Activated CD4-positive, alpha-beta T cell treated with anti-CD3 and anti-CD28 coated beads, Interleukin-2, amount 10 ng/mL, durations not matched to agents 24 days and 14 days (primary cell): ENCODE data around the gene OR51T1. TPM values are rescaled to one million over a fixed set of nuclear protein-coding genes. Genes with fewer than 3 reads are reported as not detected.

ENCODE experiments used
- DNase-seq: peaks from one replicate; pipeline ENCODE4 v3.0.0; 2022
- H3K27ac Mint-ChIP-seq: one replicate; pipeline ENCODE4 v1.8.0; 2022; ENCODE audit warnings: mild to moderate bottlenecking, mixed read lengths
- H3K27me3 Mint-ChIP-seq: one replicate; pipeline ENCODE4 v1.8.0; 2022; ENCODE audit warnings: mixed read lengths
- H3K36me3 Mint-ChIP-seq: one replicate; pipeline ENCODE4 v1.8.0; 2022; ENCODE audit warnings: low read depth, mild to moderate bottlenecking, mixed read lengths
- H3K4me1 Mint-ChIP-seq: one replicate; pipeline ENCODE4 v1.8.0; 2021; ENCODE audit warnings: mixed read lengths
- H3K4me3 Mint-ChIP-seq: one replicate; pipeline ENCODE4 v1.8.0; 2022; ENCODE audit warnings: mild to moderate bottlenecking, moderate library complexity, mixed read lengths
- H3K9me3 Mint-ChIP-seq: one replicate; pipeline ENCODE4 v1.8.0; 2021; ENCODE audit warnings: mixed read lengths
- intact Hi-C: fragments of 100-400 bp; cut with micrococcal nuclease; formaldehyde crosslinking; loops from one replicate; pipeline ENCODE4 v1.15.1; 2023
- total RNA-seq: library from RNA; stranded (reverse); gene quantifications from 2 replicates; pipeline ENCODE4 v1.2.3, GENCODE V29; 2022

OR51T1 gene
- total RNA-seq, 1 donor from 2014 or later = not detected

DNA sequence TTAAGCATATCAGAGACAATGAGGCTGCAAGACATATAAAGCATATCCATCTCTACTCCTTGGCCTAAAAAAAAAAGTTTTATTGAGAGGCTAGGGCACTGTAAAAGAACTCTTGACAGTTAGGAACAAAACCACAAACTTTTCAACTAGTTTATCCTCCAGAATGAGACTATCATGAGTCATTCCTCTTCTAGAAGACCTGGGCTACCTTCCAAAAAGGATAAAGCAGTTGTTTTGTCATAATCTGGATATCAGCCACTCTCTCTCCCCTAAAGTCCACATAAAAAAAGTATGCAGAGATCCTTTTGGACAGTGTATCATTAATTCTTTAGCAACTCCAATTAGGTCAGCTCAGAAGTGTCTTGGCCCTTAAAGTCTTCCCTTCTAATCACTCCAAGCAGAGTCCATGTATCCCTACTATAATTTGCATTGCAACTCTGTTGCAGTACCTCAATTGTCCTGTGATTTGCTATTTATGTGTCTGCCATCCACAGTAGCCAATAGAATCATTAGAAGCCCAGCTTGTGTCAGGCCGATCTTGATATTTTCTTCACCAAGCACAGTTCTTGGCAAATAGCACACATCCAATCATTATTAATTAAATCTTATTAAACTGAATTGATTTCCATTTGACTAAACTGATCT is 10.4 kb downstream of the OR51T1 start:
- no peak overlapping the region for H3K4me3 Mint-ChIP-seq
- H3K36me3 Mint-ChIP-seq = no peaks in the 10 kb centered on the region
- no peaks in the 10 kb centered on the region for H3K9me3 Mint-ChIP-seq
- H3K4me1 Mint-ChIP-seq = no peaks in the 10 kb centered on the region
- H3K27ac Mint-ChIP-seq = no peak overlapping the region
- no peaks in the 10 kb centered on the region for H3K27me3 Mint-ChIP-seq
- intact Hi-C loops = no loop called here
- no peak for DNase-seq

GRCh38 chr11:4903484-4903883 is 21.8 kb downstream of the OR51T1 start, which contains the start of gene OR51A7:
Gene OR51A7, plus strand, starts transcription at chr11:4903783. Its CDS starts 3,587 bp downstream, at chr11:4907370.
- no peaks in the 10 kb centered on the region for H3K36me3 Mint-ChIP-seq
- H3K4me1 Mint-ChIP-seq = no peaks in the 10 kb centered on the region
- no peak within 1 kb of the TSS for H3K4me3 Mint-ChIP-seq
- intact Hi-C loops = no loop called here
- DNase-seq = no peak
- no peaks in the 10 kb centered on the region for H3K27me3 Mint-ChIP-seq
- H3K27ac Mint-ChIP-seq = no peak within 1 kb of the TSS
- no peaks in the 10 kb centered on the region for H3K9me3 Mint-ChIP-seq

GRCh38 chr11:4916581-4916980 is 34.9 kb downstream of the OR51T1 start:
- Mint-ChIP-seq H3K36me3 (no peaks in the 10 kb centered on the region), H3K4me1 (no peaks in the 10 kb centered on the region), H3K27ac (no peak overlapping the region), H3K4me3 (no peak overlapping the region), H3K9me3 (no peaks in the 10 kb centered on the region), H3K27me3 (peaks cover under 1% of the 10 kb centered on the region)
- no peak for DNase-seq
- intact Hi-C loops = no loop called here

DNA sequence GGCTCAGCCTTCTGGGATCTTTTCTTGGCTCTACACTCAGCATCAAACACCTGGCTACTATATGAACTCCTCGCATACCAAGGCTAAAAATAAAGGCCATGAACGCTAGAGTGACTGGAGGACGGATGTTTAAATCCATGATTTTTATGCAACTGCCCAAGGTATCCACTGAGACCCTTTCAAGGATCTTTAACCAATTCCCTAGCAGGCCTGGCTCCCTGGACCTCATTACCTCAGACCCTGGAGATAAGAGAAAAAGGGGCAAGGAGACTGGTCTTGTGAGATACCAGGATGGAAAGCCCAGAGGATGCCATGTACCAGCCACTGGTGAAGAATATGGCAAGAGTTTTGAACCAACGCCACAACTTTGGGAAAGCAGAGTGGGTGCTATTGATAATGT is 37.5 kb downstream of the OR51T1 start, which contains the start of gene OR51G2:
TSS of gene OR51G2 (minus strand) at position 101 of the 400 bp plus-strand sequence. CDS start 3,687 bp downstream, outside the sequence.
- Mint-ChIP-seq H3K4me1 (no peaks in the 10 kb centered on the region), H3K36me3 (no peaks in the 10 kb centered on the region), H3K4me3 (no peak within 1 kb of the TSS), H3K27ac (no peak within 1 kb of the TSS), H3K9me3 (no peaks in the 10 kb centered on the region), H3K27me3 (no peaks in the 10 kb centered on the region)
- no peak for DNase-seq
- intact Hi-C loops = no loop called here

- no peaks in the 10 kb centered on the region for H3K9me3 Mint-ChIP-seq
- H3K36me3 Mint-ChIP-seq = no peaks in the 10 kb centered on the region
- no peaks in the 10 kb centered on the region for H3K4me1 Mint-ChIP-seq
- no peak overlapping the region for H3K27ac Mint-ChIP-seq
- no peaks in the 10 kb centered on the region for H3K27me3 Mint-ChIP-seq
- H3K4me3 Mint-ChIP-seq = no peak overlapping the region
- no peak for DNase-seq
- intact Hi-C loops = no loop called here
These were observed 40.1 kb downstream of the OR51T1 start for GRCh38 chr11:4921796-4922195.

DNA sequence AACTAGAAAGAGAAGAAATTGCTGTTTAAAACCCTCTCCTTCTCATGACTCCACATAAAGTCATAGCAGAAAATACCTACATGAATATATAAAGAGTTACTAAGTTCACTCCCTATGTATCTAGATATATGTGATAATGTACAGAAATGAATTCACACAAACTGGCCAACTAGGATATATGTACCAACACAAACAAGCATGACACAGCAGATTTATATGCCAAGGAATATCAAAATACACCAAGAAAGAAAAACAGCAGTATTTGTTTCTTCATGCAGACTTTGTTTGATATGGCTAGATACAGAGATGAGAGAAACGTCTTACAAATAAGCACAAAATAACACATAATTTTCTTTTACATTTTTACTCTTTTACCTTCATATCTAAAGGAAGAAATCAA is 40.6 kb downstream of the OR51T1 start:
- Mint-ChIP-seq H3K36me3 (no peaks in the 10 kb centered on the region), H3K4me3 (no peak overlapping the region), H3K27ac (no peak overlapping the region), H3K4me1 (no peaks in the 10 kb centered on the region), H3K9me3 (no peaks in the 10 kb centered on the region), H3K27me3 (no peaks in the 10 kb centered on the region)
- intact Hi-C loops = no loop called here
- DNase-seq = no peak

GRCh38 chr11:4924239-4924638 is 42.5 kb downstream of the OR51T1 start, which contains the start of gene OR51G1:
Gene OR51G1, minus strand, starts transcription at chr11:4924339. Its CDS starts 0 bp downstream, at chr11:4924339.
- Mint-ChIP-seq H3K36me3 (no peaks in the 10 kb centered on the region), H3K4me1 (no peaks in the 10 kb centered on the region), H3K9me3 (no peaks in the 10 kb centered on the region), H3K27me3 (no peaks in the 10 kb centered on the region), H3K27ac (no peak within 1 kb of the TSS), H3K4me3 (no peak within 1 kb of the TSS)
- intact Hi-C loops = no loop called here
- no peak for DNase-seq

DNA sequence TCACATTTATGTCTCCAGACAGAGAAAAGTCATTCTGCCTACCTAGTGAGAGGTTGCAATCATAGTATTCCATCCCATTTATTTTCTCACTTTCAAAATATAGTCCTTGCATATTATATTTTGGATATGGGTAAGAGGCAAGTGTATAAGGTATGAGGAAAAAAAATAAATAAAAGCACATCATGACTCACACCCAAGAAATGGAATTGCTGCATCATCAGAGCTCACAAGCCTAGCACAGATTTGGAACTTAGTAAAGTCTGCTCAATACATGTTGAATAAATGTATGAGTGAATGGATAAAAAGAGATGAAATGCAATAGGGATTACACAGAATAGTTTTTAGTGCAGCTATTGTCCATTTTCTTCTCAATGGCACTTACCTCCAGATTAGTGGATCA is 44.9 kb downstream of the OR51T1 start:
- H3K27ac Mint-ChIP-seq = no peak overlapping the region
- no peaks in the 10 kb centered on the region for H3K4me1 Mint-ChIP-seq
- no peaks in the 10 kb centered on the region for H3K36me3 Mint-ChIP-seq
- H3K4me3 Mint-ChIP-seq = no peak overlapping the region
- intact Hi-C loops = no loop called here
- no peaks in the 10 kb centered on the region for H3K9me3 Mint-ChIP-seq
- H3K27me3 Mint-ChIP-seq = no peaks in the 10 kb centered on the region
- no peak for DNase-seq

Other genes with a start within 250 kb of the OR51T1 start
- not detected in 2 replicates for gene OR51D1, start 244.4 kb upstream of the OR51T1 start, total RNA-seq
- not detected in 2 replicates for gene OR51E1, start 237.9 kb upstream of the OR51T1 start, total RNA-seq
- not detected in 2 replicates for gene OR51E2, start 184.0 kb upstream of the OR51T1 start, total RNA-seq
- gene MMP26, start 177.1 kb upstream of the OR51T1 start, total RNA-seq = not detected in 2 replicates
- not detected in 2 replicates for gene OR51F1, start 112.0 kb upstream of the OR51T1 start, total RNA-seq
- not detected in 2 replicates for gene OR52R1, start 77.5 kb upstream of the OR51T1 start, total RNA-seq
- gene OR51F2, start 60.6 kb upstream of the OR51T1 start, total RNA-seq = not detected in 2 replicates
- not detected in 2 replicates for gene OR51S1, start 32.7 kb upstream of the OR51T1 start, total RNA-seq
- gene OR51A7, start 21.9 kb downstream of the OR51T1 start, total RNA-seq = not detected in 2 replicates
- not detected in 2 replicates for gene OR51G2, start 37.5 kb downstream of the OR51T1 start, total RNA-seq
- gene OR51G1, start 42.4 kb downstream of the OR51T1 start, total RNA-seq = not detected in 2 replicates
- not detected in 2 replicates for gene OR51A4, start 65.7 kb downstream of the OR51T1 start, total RNA-seq
- not detected in 2 replicates for gene OR51A2, start 73.8 kb downstream of the OR51T1 start, total RNA-seq
- not detected in 2 replicates for gene OR51L1, start 113.0 kb downstream of the OR51T1 start, total RNA-seq
- gene OR52J3, start 164.6 kb downstream of the OR51T1 start, total RNA-seq = not detected in 2 replicates
- not detected in 2 replicates for gene OR52E2, start 177.7 kb downstream of the OR51T1 start, total RNA-seq
- not detected in 2 replicates for gene OR52E1, start 187.7 kb downstream of the OR51T1 start, total RNA-seq